ENCODE measurements around the gene RPTOR.
"Not testable (repeated sequence)": the region's sequence is repeated elsewhere in the genome, so short reads cannot be mapped to it uniquely, and the experiment has no call there.

Gene RPTOR

GRCh38 chr17:80544655-80545498, at the start of gene RPTOR:
RPTOR (plus strand) TSS chr17:80544838; CDS start chr17:80545630, 792 bp downstream.
- peak; percentile 93 to 94 for DNase-seq

- DNase-seq, result no peak
These were observed 46.9 kb upstream of the RPTOR start for GRCh38 chr17:80497726-80498241.

- DNase-seq, result no peak
These were observed 46.3 kb upstream of the RPTOR start for GRCh38 chr17:80498242-80498919.

GRCh38 chr17:80498920-80499410, 45.7 kb upstream of the RPTOR start:
- DNase-seq, result no peak

- no peak for DNase-seq
These were observed 45.1 kb upstream of the RPTOR start for GRCh38 chr17:80499560-80499959.

- no peak for DNase-seq
These were observed 44.5 kb upstream of the RPTOR start for GRCh38 chr17:80499961-80500665.

- no peak for DNase-seq
These were observed 42.7 kb upstream of the RPTOR start for GRCh38 chr17:80501741-80502577.

- no peak for DNase-seq
These were observed 42.1 kb upstream of the RPTOR start for GRCh38 chr17:80502578-80502877.

- DNase-seq, result no peak
These were observed 41.6 kb upstream of the RPTOR start for GRCh38 chr17:80503031-80503430.

GRCh38 chr17:80503921-80504320, 40.7 kb upstream of the RPTOR start:
- no peak for DNase-seq

- DNase-seq, result no peak
These were observed 39.8 kb upstream of the RPTOR start for GRCh38 chr17:80504686-80505413.

GRCh38 chr17:80507177-80507576, 37.5 kb upstream of the RPTOR start:
- not testable (repeated sequence) for DNase-seq

- DNase-seq, result no peak
These were observed 36.7 kb upstream of the RPTOR start for GRCh38 chr17:80507965-80508364.

- no peak for DNase-seq
These were observed 35.3 kb upstream of the RPTOR start for GRCh38 chr17:80509311-80509710.

GRCh38 chr17:80510132-80510531, 34.5 kb upstream of the RPTOR start:
- DNase-seq, result no peak

- DNase-seq, result no peak
These were observed 33.9 kb upstream of the RPTOR start for GRCh38 chr17:80510772-80511171.

- no peak for DNase-seq
These were observed 33.1 kb upstream of the RPTOR start for GRCh38 chr17:80511222-80512180.

- no peak for DNase-seq
These were observed 32.4 kb upstream of the RPTOR start for GRCh38 chr17:80512233-80512632.

- no peak for DNase-seq
These were observed 31.4 kb upstream of the RPTOR start for GRCh38 chr17:80513201-80513600.

GRCh38 chr17:80513892-80514291, 30.7 kb upstream of the RPTOR start:
- no peak for DNase-seq

All from Kasumi-1 (cell line).